SK-N-SH (cell line): ENCODE results near the gene PDE4D.

Experiments
- FOXJ3 ChIP-seq: sonication (generic); formaldehyde crosslinking; IDR thresholded peaks from 2 replicates; pipeline ENCODE4 v1.5.1; 2020; ENCODE audit warnings: mild to moderate bottlenecking, missing genetic modification reagents
- GATA2 ChIP-seq: sonication (generic); formaldehyde crosslinking; IDR thresholded peaks from 2 replicates; pipeline ENCODE4 v1.5.0; 2020; ENCODE audit warnings: mild to moderate bottlenecking, missing genetic modification reagents
- JUND ChIP-seq: IDR thresholded peaks from 2 replicates; pipeline ENCODE4 v1.4.0; 2012
- RCOR1 ChIP-seq: fragments of 150-350 bp; IDR thresholded peaks from 2 replicates; pipeline ENCODE4 v1.6.1; 2017; ENCODE audit warnings: antibody characterized with exemption, low read length
- TF ChIP-seq, protein P1 (sequence below): IDR thresholded peaks from 2 replicates; pipeline ENCODE4; 2012
- TF ChIP-seq, protein P2 (sequence below): fragments of 200-600 bp; sonication (generic); IDR thresholded peaks from 2 replicates; pipeline ENCODE4 v1.6.1; 2017; ENCODE audit warnings: antibody characterized with exemption, mild to moderate bottlenecking, moderate library complexity

DNA sequence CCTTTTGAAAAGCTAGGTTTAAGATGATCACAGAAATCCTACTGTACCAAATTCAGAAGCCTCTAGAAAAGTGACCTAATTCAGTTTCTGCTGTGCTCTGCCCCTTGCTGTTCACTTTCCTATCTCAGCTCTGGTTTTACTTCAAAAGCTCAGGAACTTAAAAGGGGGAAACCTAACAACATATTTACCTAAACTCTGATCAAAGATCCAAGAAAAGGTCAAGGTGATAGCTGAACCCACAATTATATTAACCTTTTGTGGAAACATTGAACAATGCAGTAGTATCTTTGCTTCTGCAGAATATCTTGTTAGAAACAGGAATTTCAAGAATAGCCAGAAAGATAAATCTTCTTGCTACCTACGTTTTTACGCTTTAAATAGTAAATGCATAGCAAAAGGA lies 568.5 kb downstream of the PDE4D start:
- TF ChIP-seq JUND (no peak), RCOR1 (no peak), GATA2 (no peak), FOXJ3 (CRISPR knock-in tag) (no peak)
- TF ChIP-seq, protein P1, sequence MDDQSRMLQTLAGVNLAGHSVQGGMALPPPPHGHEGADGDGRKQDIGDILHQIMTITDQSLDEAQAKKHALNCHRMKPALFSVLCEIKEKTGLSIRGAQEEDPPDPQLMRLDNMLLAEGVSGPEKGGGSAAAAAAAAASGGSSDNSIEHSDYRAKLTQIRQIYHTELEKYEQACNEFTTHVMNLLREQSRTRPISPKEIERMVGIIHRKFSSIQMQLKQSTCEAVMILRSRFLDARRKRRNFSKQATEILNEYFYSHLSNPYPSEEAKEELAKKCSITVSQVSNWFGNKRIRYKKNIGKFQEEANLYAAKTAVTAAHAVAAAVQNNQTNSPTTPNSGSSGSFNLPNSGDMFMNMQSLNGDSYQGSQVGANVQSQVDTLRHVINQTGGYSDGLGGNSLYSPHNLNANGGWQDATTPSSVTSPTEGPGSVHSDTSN: no peak
- TF ChIP-seq, protein P2, sequence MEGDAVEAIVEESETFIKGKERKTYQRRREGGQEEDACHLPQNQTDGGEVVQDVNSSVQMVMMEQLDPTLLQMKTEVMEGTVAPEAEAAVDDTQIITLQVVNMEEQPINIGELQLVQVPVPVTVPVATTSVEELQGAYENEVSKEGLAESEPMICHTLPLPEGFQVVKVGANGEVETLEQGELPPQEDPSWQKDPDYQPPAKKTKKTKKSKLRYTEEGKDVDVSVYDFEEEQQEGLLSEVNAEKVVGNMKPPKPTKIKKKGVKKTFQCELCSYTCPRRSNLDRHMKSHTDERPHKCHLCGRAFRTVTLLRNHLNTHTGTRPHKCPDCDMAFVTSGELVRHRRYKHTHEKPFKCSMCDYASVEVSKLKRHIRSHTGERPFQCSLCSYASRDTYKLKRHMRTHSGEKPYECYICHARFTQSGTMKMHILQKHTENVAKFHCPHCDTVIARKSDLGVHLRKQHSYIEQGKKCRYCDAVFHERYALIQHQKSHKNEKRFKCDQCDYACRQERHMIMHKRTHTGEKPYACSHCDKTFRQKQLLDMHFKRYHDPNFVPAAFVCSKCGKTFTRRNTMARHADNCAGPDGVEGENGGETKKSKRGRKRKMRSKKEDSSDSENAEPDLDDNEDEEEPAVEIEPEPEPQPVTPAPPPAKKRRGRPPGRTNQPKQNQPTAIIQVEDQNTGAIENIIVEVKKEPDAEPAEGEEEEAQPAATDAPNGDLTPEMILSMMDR: no peak
